ENCODE measurements around the gene HMCES. TPM values are rescaled to one million over a fixed set of nuclear protein-coding genes. Genes with fewer than 3 reads are reported as not detected.
"Not testable (repeated sequence)": the region's sequence is repeated elsewhere in the genome, so short reads cannot be mapped to it uniquely, and the experiment has no call there.

HMCES gene
- polyA plus RNA-seq, 4 donors = 37.8 to 53.5 (median 50.3) TPM

DNA sequence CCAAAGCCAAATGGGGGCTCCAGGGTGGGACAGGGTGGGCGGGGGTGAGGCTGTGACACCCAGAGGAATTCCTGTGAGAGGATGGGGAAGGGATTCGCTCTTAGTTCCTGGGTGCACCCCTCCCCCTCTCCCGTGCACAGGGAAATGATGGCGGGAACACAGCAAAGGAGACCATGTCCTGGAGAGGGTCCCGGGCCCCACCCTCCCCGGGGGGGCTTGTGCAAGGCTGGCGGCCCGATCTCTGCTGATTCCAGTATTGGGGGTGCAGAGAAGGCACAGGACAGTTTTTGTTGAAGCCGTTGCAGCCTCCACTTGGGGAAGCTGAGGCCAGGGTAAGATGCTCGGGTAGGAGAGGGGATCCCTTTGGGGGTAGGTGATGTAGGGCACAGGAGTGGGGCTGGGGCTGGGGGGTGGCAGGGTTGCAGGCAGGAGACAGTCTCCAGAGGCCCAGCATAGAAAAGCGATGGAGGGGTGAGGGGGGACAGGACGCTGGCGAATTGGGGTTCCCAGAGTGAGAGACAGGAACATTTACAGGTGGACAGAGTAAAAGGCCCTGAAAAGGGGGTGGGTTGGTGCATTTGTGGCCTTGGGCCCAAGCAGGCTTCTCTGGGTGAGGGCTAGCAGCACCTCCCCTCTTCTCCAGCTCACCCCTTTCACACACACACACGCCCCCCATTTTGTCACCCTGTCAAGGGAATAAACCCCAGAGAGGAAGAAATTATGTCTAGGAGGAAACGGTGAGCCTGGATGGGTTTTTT is 38.5 kb downstream of the HMCES start:
- DNase-seq (ENCODE audit: low read depth in 4 of 4, low spot score in 3 of 4) = no peak

GRCh38 chr3:129317848-129318247 is 39.2 kb downstream of the HMCES start:
- DNase-seq (ENCODE audit: low read depth in 4 of 4, low spot score in 3 of 4) = no peak

DNA sequence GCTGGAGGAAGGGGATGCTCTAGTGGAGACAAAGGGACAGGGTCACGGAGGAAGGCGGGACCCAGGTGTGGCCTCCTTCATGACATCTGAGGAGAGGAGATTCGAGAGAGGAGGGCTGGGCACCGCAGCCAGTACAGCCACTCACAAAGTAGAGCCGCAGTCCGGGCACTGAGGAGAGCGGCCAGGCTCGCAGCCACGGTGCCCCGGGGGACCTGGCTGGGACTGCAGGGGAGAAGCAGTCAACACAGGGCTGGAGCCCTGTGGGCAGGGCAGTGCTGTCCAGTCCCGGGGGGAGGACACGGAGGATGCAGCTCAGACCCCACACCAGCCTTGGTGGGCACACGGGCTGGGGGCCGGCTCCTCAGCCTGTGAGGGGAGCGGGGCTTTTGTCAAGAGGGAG is 40.3 kb downstream of the HMCES start:
- no peak for DNase-seq (ENCODE audit: low read depth in 4 of 4, low spot score in 3 of 4)

DNA sequence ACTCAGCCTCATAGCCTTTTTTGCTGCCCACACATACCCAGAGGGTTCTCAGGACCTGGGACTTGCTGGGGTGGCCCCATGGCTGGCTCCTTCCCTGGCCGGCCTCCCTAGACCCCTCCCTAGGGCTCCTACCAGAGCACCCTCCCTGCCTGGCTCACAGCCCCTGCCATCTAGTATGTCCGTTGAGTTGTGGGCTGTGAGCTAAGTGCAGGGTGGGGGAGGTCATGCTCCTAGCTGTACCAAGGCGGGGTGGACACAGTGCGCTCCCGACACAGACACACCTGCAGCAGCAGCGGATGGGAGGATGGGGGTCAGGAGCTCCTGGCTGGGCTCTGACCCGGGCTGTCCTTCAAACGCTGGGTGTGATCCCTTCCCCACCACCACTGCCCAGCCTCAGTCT is 41.6 kb downstream of the HMCES start:
- no peak for DNase-seq (ENCODE audit: low read depth in 4 of 4, low spot score in 3 of 4)

DNA sequence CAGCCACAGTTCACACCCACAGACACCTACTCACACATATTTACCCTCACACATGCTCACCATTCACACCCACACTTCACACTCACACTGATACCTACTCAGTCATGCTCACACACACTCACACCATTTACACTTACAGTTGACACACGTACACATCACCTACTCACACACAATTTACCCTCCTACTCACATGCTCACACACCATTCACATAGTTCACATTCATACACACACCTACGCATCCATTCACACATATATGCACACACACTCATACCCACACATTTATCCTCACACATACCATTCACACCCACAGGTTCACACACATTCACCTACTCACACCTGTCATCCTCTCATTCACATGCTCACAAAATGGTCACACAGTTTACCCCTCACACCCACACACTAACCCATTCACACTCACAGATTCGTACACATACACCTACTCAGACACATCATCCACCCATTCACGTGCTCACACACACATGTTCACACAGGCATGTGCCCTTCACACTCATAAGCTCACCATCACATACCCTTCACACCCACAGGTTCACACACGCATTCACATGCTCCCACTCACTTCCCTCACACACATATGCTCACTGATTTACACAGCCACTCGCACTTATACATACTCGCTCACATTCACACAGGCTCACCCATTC is 42.3 kb downstream of the HMCES start:
- no peak for DNase-seq (ENCODE audit: low read depth in 4 of 4, low spot score in 3 of 4)

DNA sequence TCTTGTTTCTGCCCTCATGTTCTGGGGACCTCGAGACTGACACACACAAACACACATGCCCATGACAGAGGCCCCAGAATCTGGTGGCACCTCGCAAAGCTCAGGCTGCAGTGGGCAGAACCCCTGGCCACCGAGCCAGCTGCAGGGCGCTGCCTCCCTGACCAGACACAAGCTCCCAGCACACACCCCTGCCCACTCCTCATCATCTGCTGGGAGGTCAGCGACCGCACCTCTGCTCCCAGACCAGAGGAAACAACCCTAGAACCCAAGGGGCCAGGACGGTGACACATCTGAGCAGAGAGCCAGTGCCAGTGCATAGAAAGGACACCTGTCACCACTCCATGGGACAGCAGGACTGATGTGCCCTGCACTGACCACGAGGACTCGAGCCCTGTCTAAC is 43.2 kb downstream of the HMCES start:
- DNase-seq (ENCODE audit: low read depth in 4 of 4, low spot score in 3 of 4) = no peak

- no peak for DNase-seq (ENCODE audit: low read depth in 4 of 4, low spot score in 3 of 4)
Observed at GRCh38 chr3:129323651-129324294, 45.1 kb downstream of the HMCES start.

- no peak for DNase-seq (ENCODE audit: low read depth in 4 of 4, low spot score in 3 of 4)
Observed at GRCh38 chr3:129324855-129325254, 46.2 kb downstream of the HMCES start.

DNA sequence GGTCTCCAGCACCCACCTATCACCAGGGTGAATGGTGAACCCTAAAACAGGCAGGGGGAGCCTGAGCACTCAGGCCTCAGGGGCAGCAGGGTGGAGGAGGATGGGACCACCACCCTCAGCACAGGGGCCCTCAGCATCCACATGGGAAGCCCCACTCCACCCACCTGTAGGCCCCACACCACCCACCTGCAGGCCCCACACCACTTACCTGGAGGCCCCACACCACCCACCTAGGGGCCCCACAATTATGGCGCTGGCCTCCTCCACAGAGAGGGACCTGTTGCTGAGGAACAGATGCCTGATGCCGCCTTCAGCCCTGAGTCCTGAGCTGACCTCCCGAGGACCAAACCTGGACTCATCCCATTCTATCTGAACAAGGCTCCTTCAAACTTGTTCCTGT is 46.7 kb downstream of the HMCES start:
- DNase-seq (ENCODE audit: low read depth in 4 of 4, low spot score in 3 of 4) = no peak

DNA sequence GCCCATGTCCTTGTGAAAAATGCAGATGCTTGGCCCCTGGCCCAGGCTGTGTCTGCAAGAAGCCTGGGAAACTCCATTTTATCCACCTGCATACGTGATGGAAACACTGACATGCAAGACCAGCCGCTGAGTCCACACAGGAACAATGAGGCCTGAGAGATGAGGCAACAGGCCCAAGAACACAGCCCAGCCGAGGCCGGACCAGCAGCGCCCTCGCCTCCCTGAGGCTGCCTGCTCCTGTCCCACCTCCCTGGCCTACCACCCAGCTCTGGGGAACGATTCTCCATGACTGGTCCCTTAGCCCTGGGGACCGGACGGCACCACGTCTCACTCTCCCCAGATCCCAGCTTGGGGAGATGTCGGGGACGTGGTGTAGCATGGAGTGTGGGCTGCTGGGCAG is 47.5 kb downstream of the HMCES start:
- no peak for DNase-seq (ENCODE audit: low read depth in 4 of 4, low spot score in 3 of 4)

- no peak for DNase-seq (ENCODE audit: low read depth in 4 of 4, low spot score in 3 of 4)
Observed at GRCh38 chr3:129326595-129326994, 47.9 kb downstream of the HMCES start.

DNA sequence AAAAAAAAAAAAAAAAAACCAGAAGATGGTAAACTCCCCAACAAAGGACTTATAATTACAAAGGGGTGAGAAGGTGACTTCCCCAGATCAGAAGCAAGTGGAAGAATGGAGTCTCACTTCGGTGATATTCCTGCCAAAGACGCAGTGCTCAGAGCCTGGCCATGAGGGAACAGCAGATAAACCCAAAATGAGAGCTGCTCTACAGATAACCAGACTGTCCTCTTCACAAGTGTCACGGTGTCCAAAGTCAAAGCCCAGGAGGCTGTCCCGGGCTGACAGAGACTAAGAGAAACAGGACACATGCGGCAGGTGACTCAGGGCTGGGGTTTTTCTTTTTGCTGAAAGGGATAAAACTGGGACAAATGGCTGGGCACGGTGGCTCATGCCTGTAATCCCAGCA is 48.8 kb downstream of the HMCES start:
- no peak for DNase-seq (ENCODE audit: low read depth in 4 of 4, low spot score in 3 of 4)

- DNase-seq (ENCODE audit: low read depth in 4 of 4, low spot score in 3 of 4) = no peak
Observed at GRCh38 chr3:129329858-129330257, 51.2 kb downstream of the HMCES start.

GRCh38 chr3:129330409-129330808 is 51.7 kb downstream of the HMCES start:
- DNase-seq (ENCODE audit: low read depth in 4 of 4, low spot score in 3 of 4) = no peak

- no peak for DNase-seq (ENCODE audit: low read depth in 4 of 4, low spot score in 3 of 4)
Observed at GRCh38 chr3:129333891-129334290, 55.2 kb downstream of the HMCES start.

DNA sequence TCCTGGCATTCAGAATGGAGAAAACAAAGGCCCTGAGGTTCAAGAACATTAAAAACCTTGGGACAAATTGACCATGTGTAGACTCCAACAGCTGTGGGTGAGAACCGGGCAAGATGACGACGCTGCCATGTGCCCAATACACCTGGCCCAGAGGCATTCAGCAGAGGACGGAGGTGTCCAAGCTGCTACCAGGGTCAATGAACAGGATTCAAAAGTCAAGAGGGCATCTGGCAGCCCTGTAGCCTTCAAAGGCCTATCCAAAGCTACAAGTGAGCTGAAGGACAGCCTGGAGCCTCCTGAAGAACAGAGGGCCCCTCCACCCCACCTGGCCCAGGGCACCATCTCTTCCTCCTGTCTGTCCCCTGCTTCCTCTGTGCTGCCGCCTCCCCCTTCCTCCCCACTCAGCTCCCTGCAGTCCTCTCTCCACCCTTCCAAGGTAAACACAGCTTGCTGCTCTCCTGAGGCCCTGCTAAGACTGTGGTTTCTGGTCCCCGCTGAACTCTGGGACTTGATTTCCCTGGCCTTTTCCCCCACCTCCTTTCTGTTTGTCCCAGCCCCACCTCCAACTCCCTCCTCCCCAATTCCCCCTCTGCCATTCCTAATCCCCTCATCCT is 57.5 kb downstream of the HMCES start:
- DNase-seq (ENCODE audit: low read depth in 4 of 4, low spot score in 3 of 4) = no peak

DNA sequence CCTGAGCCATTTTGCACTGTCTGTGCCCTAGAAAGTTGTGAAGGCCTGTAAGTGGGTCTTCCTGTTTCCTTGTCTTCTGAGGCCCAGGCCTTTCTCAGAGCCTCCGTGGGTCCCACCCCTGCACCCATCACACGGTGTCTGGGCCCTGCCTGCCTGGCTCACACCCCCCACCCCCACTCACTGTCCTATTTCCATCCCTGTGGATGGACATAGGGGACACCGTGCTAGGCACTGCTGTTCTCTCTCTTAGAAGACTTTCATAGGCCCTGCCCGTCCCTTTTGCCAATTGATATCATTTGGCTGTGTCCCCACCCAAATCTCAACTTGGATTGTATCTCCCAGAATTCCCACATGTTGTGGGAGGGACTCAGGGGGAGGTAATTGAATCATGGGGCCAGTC is 59.0 kb downstream of the HMCES start:
- not testable (repeated sequence) for DNase-seq (ENCODE audit: low read depth in 4 of 4, low spot score in 3 of 4)

DNA sequence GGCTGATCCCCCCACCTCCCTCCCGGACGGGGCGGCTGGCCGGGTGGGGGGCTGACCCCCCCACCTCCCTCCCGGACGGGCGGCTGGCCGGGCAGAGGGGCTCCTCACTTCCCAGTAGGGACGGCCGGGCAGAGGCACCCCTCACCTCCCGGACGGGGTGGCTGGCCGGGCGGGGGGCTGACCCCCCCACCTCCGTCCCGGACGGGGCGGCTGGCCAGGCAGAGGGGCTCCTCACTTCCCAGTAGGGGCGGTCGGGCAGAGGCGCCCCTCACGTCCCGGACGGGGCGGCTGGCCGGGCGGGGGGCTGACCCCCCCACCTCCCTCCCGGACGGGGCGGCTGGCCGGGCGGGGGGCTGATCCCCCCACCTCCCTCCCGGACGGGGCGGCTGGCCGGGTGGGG is 60.5 kb downstream of the HMCES start:
- DNase-seq (ENCODE audit: low read depth in 4 of 4, low spot score in 3 of 4) = not testable (repeated sequence)

GRCh38 chr3:129339833-129340232 is 61.2 kb downstream of the HMCES start:
- DNase-seq (ENCODE audit: low read depth in 4 of 4, low spot score in 3 of 4) = not testable (repeated sequence)

- no peak for DNase-seq (ENCODE audit: low read depth in 4 of 4, low spot score in 3 of 4)
Observed at GRCh38 chr3:129341331-129342141, 62.9 kb downstream of the HMCES start.
